BLaER1 (cell line): ENCODE measurements around the gene TIMM22.

Experiments
- H3K27ac ChIP-seq: shearing (Covaris generic); formaldehyde crosslinking; 2 replicates; pipeline ENCODE4 v1.8.1; 2022
- H3K27me3 ChIP-seq: shearing (Covaris generic); formaldehyde crosslinking; 2 replicates; pipeline ENCODE4 v1.8.1; 2022
- H3K36me3 ChIP-seq: shearing (Covaris generic); formaldehyde crosslinking; 2 replicates; pipeline ENCODE4 v1.8.1; 2022
- H3K4me1 ChIP-seq: shearing (Covaris generic); formaldehyde crosslinking; 2 replicates; pipeline ENCODE4 v1.8.1; 2022
- H3K4me2 ChIP-seq: shearing (Covaris generic); formaldehyde crosslinking; 2 replicates; pipeline ENCODE4 v1.8.1; 2022
- H3K4me3 ChIP-seq: shearing (Covaris generic); formaldehyde crosslinking; 2 replicates; pipeline ENCODE4 v1.8.1; 2022
- H3K9ac ChIP-seq: shearing (Covaris generic); formaldehyde crosslinking; 2 replicates; pipeline ENCODE4 v1.8.1; 2022
- H3K9me3 ChIP-seq: shearing (Covaris generic); formaldehyde crosslinking; 2 replicates; pipeline ENCODE4 v1.8.1; 2022
- H4K20me1 ChIP-seq: shearing (Covaris generic); formaldehyde crosslinking; 2 replicates; pipeline ENCODE4 v1.8.1; 2022
- Cebpa-rat ChIP-seq: shearing (Covaris generic); IDR thresholded peaks from 2 replicates; pipeline ENCODE4 v1.8.1; 2022

The TIMM22 gene

DNA sequence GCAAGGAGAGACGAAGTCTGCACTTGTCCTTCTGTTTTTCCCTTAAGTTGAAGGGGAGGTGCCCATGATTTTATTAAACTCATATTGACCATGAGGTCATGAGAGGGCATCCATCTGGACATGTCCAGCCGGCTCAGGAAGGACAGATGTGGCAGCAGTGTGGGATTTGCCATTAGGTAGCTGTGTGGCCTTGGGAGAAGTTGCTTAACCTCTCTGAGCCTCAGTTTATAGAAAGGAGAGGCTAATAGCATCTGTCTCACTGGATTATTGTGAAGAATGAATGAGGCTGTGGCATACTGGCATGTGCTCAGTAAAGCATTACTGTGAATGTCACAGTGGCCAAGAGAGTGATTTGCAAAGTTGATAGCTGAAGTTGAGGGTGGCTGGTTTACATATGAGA lies 1.2 kb downstream of the TIMM22 start:
- Histone ChIP-seq H3K27ac (no peak overlapping the region), H4K20me1 (peaks cover 29% of the 10 kb centered on the region), H3K27me3 (no peaks in the 10 kb centered on the region), H3K4me2 (peak overlapping the region; percentile 93), H3K4me1 (peaks cover 22% of the 10 kb centered on the region), H3K9ac (peak overlapping the region; percentile 96; the same call in 1 of the 2 replicates), H3K9me3 (no peaks in the 10 kb centered on the region), H3K36me3 (peaks cover 39% of the 10 kb centered on the region), H3K4me3 (peak overlapping the region; percentile 99)
- TF ChIP-seq Cebpa-rat: no peak

GRCh38 chr17:1000597-1001461 lies 3.9 kb downstream of the TIMM22 start:
- peaks cover 55% of the 10 kb centered on the region for H3K36me3 ChIP-seq

DNA sequence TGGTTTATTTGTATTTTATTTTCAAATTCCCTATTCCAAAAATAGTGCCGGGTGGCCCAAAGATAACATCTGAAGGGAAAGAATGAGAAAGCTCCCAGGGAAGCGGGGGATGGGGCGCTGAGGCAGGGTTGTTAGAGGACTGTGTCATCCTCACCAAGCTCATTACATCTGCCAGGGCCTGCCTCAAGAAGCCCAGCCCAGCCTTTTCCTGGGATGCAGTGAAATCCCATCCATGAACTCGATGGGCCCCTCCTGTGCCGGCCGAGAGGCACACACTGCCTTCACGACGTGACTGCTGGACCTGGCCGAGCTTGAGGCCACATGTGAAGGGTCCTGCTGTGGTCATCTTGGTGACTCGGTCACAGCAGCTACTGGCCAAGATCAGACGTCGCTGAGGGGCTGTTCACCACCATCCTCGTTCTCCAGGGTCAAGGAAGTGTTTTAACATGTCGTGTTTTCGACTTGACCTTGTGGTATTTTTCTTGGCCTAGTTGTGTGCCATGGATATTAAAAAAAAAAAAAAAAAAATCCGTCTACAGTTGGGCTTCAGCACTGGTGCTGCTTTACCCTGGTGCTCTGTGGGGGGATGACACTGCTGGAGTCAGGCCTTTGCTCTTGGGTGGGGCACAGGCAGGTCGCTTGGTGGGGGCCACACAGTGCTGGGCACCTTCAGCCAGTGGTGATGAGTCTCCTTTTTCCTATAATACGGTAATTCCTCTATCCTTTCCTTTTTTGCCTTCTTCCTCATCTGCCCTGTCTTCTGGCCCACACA lies 4.9 kb downstream of the TIMM22 start:
- no peak overlapping the region for H3K4me2 ChIP-seq
- H3K36me3 ChIP-seq: peaks cover 61% of the 10 kb centered on the region
- H4K20me1 ChIP-seq: peaks cover 46% of the 10 kb centered on the region
- H3K4me1 ChIP-seq: peaks cover 49% of the 10 kb centered on the region
- H3K9me3 ChIP-seq: no peaks in the 10 kb centered on the region
- H3K27me3 ChIP-seq: no peaks in the 10 kb centered on the region
- no peak overlapping the region for H3K27ac ChIP-seq
- TF ChIP-seq Cebpa-rat: no peak
- H3K4me3 ChIP-seq: no peak overlapping the region
- 0 out of 2 replicates have a peak overlapping the region, but pooled peaks have one; percentile 32 for H3K9ac ChIP-seq

More at GRCh38 chr17:1000597-1001461, 3.9 kb downstream of the TIMM22 start:
- peaks cover 46% of the 10 kb centered on the region for H4K20me1 ChIP-seq
- no peak overlapping the region for H3K4me3 ChIP-seq
- TF ChIP-seq Cebpa-rat: no peak
- no peak overlapping the region for H3K4me2 ChIP-seq
- H3K9ac ChIP-seq: peak overlapping the region; percentile 20; the same call in 1 of the 2 replicates
- no peaks in the 10 kb centered on the region for H3K27me3 ChIP-seq
- H3K9me3 ChIP-seq: no peaks in the 10 kb centered on the region
- no peak overlapping the region for H3K27ac ChIP-seq
- peaks cover 46% of the 10 kb centered on the region for H3K4me1 ChIP-seq

DNA sequence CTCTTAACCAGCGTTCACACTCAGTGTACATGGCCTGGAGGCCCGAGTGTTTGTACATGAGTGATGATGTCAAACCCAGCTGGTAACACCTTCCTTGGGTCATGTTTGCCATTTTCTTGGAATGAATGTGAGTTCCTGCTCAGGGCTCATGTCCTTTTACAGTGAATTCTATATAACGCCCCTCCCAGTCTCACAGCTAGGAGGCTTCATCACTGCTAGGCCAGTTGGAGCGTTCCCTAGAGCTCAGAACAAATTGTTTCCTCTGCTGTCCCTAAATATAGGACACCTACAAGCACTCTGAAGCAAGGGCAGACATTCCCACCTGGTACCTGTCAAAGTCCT lies 5.5 kb downstream of the TIMM22 start:
- no peaks in the 10 kb centered on the region for H3K27me3 ChIP-seq
- H3K4me1 ChIP-seq: peaks cover 55% of the 10 kb centered on the region
- H3K36me3 ChIP-seq: peaks cover 66% of the 10 kb centered on the region
- H3K9ac ChIP-seq: 0 out of 2 replicates have a peak overlapping the region, but pooled peaks have one; percentile 32
- H4K20me1 ChIP-seq: peaks cover 43% of the 10 kb centered on the region
- H3K9me3 ChIP-seq: no peaks in the 10 kb centered on the region
- no peak overlapping the region for H3K4me2 ChIP-seq
- no peak overlapping the region for H3K4me3 ChIP-seq
- no peak overlapping the region for H3K27ac ChIP-seq
- no peak for TF ChIP-seq Cebpa-rat

DNA sequence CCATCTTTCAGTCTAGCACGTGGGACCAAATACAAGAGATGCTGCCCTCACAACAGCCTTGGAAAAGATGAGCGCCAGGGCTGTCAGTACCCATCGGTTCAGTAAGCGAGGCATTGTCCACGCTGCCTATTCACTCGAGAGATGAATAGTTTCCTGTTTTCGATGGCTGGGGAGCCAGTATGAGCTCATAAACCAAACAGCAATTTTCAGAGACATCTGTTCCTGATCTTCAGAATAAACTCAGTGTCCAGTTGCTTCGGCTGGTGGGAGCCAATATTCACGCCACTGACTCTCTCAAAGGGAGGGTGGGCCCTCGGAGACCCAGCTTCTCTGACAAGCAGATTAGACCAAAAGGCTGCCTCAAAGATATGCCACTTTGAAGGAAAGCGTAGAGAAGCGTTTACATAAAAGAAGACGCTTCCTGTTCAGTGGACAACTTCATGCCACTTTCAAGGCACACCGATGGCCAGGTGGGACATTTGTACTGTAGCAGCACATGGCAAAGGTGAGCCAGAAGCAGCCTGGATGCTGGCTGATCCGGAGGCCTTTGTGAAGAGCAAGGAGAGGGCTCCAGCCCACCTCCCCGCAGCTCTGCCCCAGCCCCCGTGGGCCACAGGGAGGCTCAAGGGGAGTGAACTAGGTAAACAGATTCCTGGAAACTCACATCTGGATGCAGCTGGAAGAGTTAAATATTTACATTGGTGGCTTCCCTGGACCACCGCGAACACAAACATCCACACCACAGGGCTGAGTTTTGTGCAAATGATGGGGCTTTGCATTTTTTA lies 6.0 kb downstream of the TIMM22 start:
- Histone ChIP-seq H3K27ac (no peak overlapping the region), H3K27me3 (no peaks in the 10 kb centered on the region), H3K9me3 (no peaks in the 10 kb centered on the region), H3K4me3 (no peak overlapping the region), H3K9ac (peak overlapping the region; percentile 49; the same call in 1 of the 2 replicates), H3K4me1 (peaks cover 55% of the 10 kb centered on the region), H3K4me2 (no peak overlapping the region), H3K36me3 (peaks cover 70% of the 10 kb centered on the region), H4K20me1 (peaks cover 43% of the 10 kb centered on the region)
- no peak for TF ChIP-seq Cebpa-rat

DNA sequence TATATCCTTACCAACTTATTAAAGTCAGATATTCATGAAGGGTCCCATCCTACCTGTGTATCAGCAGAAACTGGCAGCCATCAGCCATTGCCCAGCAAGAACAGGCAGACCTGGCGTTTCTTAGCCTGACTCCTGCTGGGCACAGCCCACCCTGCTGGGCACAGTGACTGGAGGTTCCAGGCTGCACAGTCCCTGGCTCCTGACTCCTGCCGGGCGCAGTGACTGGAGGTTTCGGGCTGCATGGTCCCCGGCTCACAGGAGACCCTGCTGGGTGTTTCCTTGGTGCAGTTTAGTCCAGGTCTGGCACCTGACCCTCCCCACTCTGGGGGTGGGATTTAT lies 6.7 kb downstream of the TIMM22 start:
- no peak overlapping the region for H3K27ac ChIP-seq
- peaks cover 43% of the 10 kb centered on the region for H4K20me1 ChIP-seq
- H3K9me3 ChIP-seq: no peaks in the 10 kb centered on the region
- peak overlapping the region; percentile 25; the same call in 1 of the 2 replicates for H3K9ac ChIP-seq
- no peak overlapping the region for H3K4me3 ChIP-seq
- peaks cover 55% of the 10 kb centered on the region for H3K4me1 ChIP-seq
- peak overlapping the region; percentile 89 for H3K4me2 ChIP-seq
- no peak for TF ChIP-seq Cebpa-rat
- peaks cover 70% of the 10 kb centered on the region for H3K36me3 ChIP-seq
- H3K27me3 ChIP-seq: no peaks in the 10 kb centered on the region

- TF ChIP-seq Cebpa-rat: no peak
- Histone ChIP-seq H3K9me3 (no peaks in the 10 kb centered on the region), H4K20me1 (peaks cover 41% of the 10 kb centered on the region), H3K4me3 (no peak overlapping the region), H3K36me3 (peaks cover 70% of the 10 kb centered on the region), H3K4me2 (peak overlapping the region; percentile 89), H3K27me3 (no peaks in the 10 kb centered on the region), H3K27ac (peak overlapping the region; percentile 62; the same call in 1 of the 2 replicates), H3K9ac (peak overlapping the region; percentile 25), H3K4me1 (peaks cover 54% of the 10 kb centered on the region)
These were observed 7.2 kb downstream of the TIMM22 start for GRCh38 chr17:1003972-1004768.

GRCh38 chr17:1004769-1005295 lies 7.9 kb downstream of the TIMM22 start:
- H3K4me3 ChIP-seq: peak overlapping the region; percentile 6; the same call in 1 of the 2 replicates
- H3K4me1 ChIP-seq: peaks cover 60% of the 10 kb centered on the region
- H3K27me3 ChIP-seq: no peaks in the 10 kb centered on the region
- H4K20me1 ChIP-seq: peaks cover 37% of the 10 kb centered on the region
- H3K9me3 ChIP-seq: no peaks in the 10 kb centered on the region
- H3K9ac ChIP-seq: peak overlapping the region; percentile 25; the same call in 1 of the 2 replicates
- H3K36me3 ChIP-seq: peaks cover 70% of the 10 kb centered on the region
- no peak for TF ChIP-seq Cebpa-rat
- H3K27ac ChIP-seq: peak overlapping the region; percentile 62; the same call in 1 of the 2 replicates
- peak overlapping the region; percentile 89 for H3K4me2 ChIP-seq
